GM21619 (cell line): Measurements from ENCODE around the gene SLC24A4.

Experiments used
- ATAC-seq: cut with Tn5 transposase; IDR thresholded peaks from one replicate; pipeline ENCODE4 v1.9.1; 2021; ENCODE audit not compliant: unreplicated experiment

SLC24A4 gene

GRCh38 chr14:92472860-92473259, 149.9 kb downstream of the SLC24A4 start:
- no peak for ATAC-seq

- ATAC-seq: no peak
Observed at GRCh38 chr14:92473261-92473968, 150.4 kb downstream of the SLC24A4 start.

- no peak for ATAC-seq
Observed at GRCh38 chr14:92473969-92474535, 151.1 kb downstream of the SLC24A4 start.

GRCh38 chr14:92475037-92475436, 152.1 kb downstream of the SLC24A4 start:
- no peak for ATAC-seq

GRCh38 chr14:92475451-92476187, 152.7 kb downstream of the SLC24A4 start:
- ATAC-seq: no peak

GRCh38 chr14:92480856-92481255, 157.9 kb downstream of the SLC24A4 start:
- no peak for ATAC-seq

- ATAC-seq: no peak
Observed at GRCh38 chr14:92481386-92481785, 158.4 kb downstream of the SLC24A4 start.

GRCh38 chr14:92481811-92482555, 159.0 kb downstream of the SLC24A4 start:
- no peak for ATAC-seq

- ATAC-seq: no peak
Observed at GRCh38 chr14:92482621-92483319, 159.8 kb downstream of the SLC24A4 start.

- no peak for ATAC-seq
Observed at GRCh38 chr14:92484132-92484823, 161.3 kb downstream of the SLC24A4 start.

GRCh38 chr14:92486881-92487280, 163.9 kb downstream of the SLC24A4 start:
- ATAC-seq: no peak

- ATAC-seq: no peak
Observed at GRCh38 chr14:92487513-92488133, 164.7 kb downstream of the SLC24A4 start.

- no peak for ATAC-seq
Observed at GRCh38 chr14:92489394-92490238, 166.7 kb downstream of the SLC24A4 start.

GRCh38 chr14:92490239-92490959, 167.4 kb downstream of the SLC24A4 start:
- ATAC-seq: no peak

GRCh38 chr14:92491782-92492181, 168.8 kb downstream of the SLC24A4 start:
- ATAC-seq: no peak

- no peak for ATAC-seq
Observed at GRCh38 chr14:92492258-92492657, 169.3 kb downstream of the SLC24A4 start.

- ATAC-seq: no peak
Observed at GRCh38 chr14:92493024-92493423, 170.1 kb downstream of the SLC24A4 start.

GRCh38 chr14:92493492-92493891, 170.5 kb downstream of the SLC24A4 start:
- ATAC-seq: no peak
